Choroid plexus epithelial cell (primary cell): ENCODE data around the gene KLF3.

Experiments used
- DNase-seq: peaks from one replicate; pipeline ENCODE4 v3.0.0-alpha.2; 2010; ENCODE audit warnings: low read depth
- H3K4me3 ChIP-seq: 2 replicates; pipeline ENCODE4 v1.5.1; 2011; ENCODE audit warnings: low read depth, mild to moderate bottlenecking, control low read depth, low read length, moderate library complexity
- CTCF ChIP-seq: conservative IDR thresholded peaks from 2 replicates; pipeline ENCODE4 v1.5.1; 2011; ENCODE audit warnings: low read depth, mild to moderate bottlenecking, control low read depth, inconsistent platforms, low read length, moderate library complexity

KLF3 gene

DNA sequence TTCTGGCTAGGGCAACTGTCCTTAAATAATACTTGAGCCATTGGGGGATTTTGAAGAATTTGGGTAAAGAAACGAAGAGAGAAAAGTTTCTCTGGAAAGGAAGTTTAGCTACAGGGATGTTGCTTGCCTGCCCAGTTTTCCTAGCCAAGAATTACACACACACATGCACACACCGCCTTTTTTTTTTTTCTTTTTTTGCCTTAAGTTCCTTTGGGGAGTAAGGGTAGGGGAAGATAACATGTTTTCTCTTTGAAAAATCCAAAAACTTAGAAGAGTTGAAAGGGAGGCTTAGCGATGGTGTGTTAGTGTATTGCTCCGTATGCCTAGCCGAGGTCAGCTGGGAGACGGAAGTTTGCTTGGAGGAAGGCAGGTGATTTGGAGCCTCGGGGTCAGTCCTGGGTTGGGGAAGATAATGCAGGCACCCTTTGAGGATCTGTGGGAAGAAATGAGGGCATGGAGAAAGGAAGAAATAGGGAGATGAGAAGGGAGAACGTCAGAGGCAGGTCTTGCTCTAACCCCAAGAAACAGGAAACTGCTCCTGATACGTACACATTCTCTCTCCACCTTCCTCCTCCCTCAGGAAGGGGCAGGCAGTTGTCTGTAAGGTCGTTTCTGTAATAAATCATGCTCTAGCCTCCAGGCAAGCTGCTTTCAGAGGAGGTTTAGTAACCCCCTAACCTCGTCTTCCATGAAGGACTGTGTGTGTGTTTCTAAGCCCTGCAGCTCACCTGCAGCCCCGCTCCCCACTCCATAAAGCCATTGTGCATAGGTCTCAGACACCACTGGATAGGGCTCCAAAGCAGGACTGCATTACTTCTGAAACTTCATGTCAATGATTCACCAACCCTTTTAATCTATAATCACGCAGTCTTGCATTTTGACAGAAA, 10.5 kb downstream of the KLF3 start:
- DNase-seq = no peak
- H3K4me3 ChIP-seq = no peak overlapping the region
- no peak for TF ChIP-seq CTCF

DNA sequence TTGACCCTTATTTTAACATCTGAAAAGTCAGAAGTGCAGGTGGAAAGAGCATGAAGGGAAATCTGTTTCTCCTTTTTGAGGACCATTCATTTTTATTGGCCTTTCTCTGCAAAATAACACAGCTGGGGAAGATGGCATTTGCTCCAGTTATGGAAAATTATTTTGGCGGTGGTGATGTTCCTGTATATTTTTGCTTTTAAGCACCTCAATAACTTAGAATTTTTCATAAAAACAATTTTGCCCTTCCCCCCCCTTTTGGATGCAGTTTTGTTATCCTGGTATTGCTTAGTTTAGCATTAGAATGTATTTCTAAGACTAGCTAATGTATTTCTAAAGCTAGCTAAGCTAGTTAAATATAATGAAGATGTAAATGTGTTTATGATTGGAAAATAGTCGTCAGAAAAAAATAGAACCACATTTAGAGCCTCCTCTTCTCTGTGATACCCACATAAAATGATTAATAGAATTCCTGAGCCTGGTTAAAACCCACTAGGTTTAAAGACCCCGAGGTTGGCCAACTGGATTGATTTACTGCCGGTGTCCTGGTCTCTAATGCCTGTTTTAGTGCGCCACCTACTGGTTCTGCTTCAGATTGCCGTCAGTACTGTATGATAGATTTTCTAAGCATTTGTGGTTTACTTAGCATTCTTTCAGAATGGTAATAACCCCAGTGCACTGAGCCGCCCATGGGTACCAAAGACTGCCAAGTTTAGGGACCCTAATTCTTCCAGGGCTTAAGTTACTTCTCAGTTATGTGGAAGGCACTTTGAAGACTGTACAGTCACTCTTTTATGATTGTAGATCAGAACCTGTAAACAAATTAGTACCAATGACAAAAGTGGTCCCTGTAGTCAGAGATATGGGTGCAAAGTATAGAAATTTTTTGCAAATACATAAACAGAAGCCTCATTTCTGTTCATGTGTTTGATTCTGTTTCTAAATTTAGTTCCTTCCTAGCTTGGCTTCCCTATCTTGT, 11.4 kb downstream of the KLF3 start:
- TF ChIP-seq CTCF = peak; percentile 93
- H3K4me3 ChIP-seq = no peak overlapping the region
- peak; percentile 92 for DNase-seq

DNA sequence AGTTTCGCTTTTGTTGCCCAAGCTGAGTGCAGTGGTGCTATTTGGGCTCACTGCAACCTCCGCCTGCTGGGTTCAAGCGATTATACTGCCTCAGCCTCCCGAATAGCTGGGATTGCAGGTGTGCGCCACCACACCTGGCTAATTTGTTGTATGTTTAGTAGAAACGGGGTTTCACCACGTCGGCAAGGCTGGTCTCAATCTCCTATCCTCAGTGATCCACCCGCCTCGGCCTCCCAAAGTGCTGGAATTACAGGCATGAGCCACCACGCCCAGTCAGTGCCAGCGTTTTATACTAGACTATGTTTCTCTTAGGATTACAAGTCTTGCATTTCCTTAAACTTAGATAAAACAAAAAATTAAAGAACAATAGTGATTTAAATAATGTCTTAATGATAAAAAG, 13.0 kb downstream of the KLF3 start:
- DNase-seq = no peak
- no peak overlapping the region for H3K4me3 ChIP-seq
- TF ChIP-seq CTCF = no peak

DNA sequence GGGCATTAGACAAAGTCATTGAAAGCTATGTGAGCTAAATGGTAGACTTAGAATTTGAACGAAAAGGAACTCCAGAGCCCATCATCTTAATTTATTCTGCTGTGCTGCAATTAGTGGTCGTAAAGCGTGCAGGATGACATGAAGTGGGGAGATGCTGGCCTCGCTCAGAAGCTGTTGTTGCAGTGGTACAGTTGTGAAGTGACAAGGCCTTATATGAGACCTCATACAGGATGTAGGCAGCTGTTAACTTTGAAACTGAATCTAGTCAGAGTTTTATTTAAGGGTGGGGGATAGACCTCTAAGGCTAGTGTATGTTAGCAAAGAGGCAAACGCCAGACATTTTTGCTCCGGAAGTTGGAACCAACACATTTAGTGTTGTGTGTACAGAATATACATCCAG, 13.4 kb downstream of the KLF3 start:
- H3K4me3 ChIP-seq = no peak overlapping the region
- DNase-seq = no peak
- TF ChIP-seq CTCF = no peak

DNA sequence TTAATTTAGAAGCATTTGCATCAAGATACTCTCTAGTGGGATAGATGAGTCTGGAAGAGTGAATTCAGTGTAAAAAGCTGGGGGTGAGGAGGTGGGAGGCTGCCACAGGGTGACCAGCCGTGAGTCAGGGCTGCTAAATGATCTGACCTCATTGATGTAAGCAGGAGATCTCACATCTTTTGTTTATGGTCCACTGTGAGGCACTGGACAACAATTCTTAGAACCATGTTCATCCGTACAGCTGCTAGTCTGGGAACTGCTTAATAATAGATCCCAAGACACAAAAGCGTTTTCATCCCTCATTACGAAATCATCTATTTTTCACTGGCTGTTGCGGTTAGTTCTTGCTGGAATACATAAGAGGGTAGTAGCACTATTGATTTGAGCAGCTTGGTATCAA, 14.1 kb downstream of the KLF3 start:
- peak; percentile 89 for DNase-seq

DNA sequence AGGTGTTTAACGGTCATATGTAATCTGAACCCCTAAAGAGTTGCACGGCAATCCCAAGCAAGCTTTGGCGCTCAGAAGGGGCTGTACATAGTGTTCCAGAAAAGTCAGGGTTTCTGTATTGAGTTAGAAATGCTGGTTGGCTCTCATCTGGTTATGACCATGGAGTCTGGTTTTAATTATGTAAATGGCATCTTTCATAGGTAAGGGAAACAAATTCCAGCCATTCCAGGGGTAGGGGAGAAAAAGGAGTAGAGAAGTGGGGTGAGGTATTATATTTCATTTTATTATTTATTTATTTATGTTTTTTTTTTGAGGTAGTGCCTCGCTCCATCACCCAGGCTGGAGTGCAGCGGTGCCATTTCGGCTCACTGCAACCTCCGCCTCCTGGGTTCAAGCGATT, 15.9 kb downstream of the KLF3 start:
- H3K4me3 ChIP-seq = no peak overlapping the region
- no peak for DNase-seq
- TF ChIP-seq CTCF = no peak

More for the DNA sequence above, 14.1 kb downstream of the KLF3 start:
- TF ChIP-seq CTCF = no peak
- no peak overlapping the region for H3K4me3 ChIP-seq
